Measurements from ENCODE around the gene PDE7B.

PDE7B gene

DNA sequence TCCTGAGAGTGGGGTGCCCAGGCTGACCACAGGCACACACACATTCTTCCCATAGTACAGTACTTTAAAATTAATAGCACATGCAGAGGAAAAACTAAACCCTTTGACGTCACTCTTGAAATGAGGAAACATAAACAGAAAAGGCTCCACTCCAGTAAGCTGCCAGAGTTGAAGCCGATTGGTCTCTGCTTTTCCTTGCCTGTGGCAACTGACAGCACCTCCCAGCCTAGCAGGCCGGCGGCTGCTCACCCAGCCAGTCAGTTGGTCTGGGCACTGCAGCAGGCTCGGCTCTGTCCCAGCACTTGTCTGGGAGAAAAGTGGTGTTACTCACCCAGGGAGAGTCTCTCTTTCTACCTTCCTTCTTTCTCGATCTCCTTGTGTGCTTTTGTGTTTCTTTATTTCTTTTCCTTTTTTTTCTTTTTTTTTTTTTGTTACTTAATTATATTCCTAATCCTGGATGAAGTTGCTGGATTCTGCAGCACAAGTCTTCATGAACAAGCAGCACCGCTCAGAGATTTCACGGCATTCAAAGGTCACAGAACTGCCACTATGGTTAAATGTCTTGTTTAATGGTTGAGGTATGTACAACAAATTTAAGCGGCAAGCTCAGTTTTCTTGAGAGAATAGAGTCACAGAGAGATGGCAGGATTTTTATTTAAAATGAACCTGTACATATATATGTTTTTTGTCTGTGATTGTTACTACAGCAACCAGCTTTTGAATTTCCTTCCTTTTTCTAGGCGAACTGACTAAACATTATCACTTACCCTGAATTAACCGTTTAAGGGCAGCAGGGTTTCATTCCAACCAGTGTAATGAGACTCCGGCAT lies at the start of gene PDE7B:
Gene PDE7B, plus strand, starts transcription at position 260 of the 830 bp plus-strand sequence.
- peak; percentile 94 for DNase-seq (ENCODE audit: low read depth)

DNA sequence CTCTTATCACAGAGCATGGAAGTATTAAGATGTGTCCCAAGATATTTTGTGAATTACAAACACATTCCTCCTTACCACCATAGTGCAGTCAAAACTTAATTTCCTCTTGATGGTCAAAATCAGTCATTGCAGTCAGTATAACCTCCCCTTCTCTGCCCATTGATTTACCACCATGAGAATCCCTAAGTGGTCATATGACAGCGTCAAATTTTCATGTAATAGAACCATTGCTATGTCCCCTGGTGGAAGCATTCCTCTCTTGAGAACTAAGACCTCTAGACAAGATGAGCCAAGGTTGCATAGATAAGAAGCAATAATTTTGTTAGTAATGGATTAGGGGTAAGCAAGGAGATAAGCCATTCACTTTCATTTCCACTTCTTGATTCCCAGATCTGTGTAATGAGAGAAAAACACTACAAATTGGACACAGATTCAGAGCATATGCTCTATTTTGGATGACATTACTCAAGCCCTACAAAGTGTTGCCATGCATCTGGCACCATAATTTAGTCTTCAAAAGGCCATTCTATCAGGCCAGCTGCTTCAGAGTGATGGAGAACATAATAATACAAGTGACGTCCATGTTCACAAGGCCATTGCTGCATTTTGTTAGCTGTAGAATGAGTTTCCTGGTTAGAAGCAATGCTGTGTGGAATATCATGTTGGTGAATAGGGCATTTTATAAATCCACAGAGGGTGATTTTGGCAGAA lies 49.6 kb upstream of the PDE7B start:
- no peak for DNase-seq (ENCODE audit: low read depth)

DNA sequence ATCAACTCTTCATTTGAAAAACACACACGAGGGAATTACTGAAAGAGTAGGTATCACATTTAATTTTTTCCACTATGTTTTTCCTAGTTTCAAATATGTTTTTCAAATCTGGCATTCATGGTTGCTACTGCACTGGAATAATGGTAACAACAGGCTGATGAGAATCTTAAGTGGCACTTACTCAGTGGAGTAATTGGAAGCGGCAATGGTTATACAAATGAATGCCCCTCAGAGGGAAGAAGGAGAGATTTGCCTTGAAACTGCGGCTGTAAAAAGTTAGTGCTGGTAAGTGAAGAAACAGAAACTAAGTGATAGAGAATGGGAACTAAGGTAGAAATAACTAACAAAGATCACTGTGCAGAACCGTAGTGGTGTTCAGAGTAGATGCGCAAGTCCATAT lies 41.0 kb upstream of the PDE7B start:
- no peak for DNase-seq (ENCODE audit: low read depth)

DNA sequence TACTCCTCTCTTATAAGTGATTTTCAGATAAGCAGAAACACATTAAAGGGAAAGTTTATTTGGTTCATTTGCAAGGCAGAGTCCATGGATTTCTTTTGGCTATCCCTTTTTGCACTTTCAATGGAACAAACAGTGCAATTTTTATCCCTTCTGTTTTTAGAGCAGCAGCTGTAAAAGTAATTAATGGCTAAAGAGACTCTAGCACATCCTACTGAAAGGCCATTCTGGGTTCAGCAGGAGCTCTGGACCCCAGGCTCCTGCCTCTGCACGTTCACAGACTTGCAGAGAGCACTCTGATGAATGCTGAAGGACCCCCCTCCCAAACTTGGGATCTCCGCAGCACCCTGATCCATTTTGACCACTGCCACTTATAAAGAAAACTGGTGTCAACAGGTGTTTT lies 40.3 kb upstream of the PDE7B start:
- no peak for DNase-seq (ENCODE audit: low read depth)

DNA sequence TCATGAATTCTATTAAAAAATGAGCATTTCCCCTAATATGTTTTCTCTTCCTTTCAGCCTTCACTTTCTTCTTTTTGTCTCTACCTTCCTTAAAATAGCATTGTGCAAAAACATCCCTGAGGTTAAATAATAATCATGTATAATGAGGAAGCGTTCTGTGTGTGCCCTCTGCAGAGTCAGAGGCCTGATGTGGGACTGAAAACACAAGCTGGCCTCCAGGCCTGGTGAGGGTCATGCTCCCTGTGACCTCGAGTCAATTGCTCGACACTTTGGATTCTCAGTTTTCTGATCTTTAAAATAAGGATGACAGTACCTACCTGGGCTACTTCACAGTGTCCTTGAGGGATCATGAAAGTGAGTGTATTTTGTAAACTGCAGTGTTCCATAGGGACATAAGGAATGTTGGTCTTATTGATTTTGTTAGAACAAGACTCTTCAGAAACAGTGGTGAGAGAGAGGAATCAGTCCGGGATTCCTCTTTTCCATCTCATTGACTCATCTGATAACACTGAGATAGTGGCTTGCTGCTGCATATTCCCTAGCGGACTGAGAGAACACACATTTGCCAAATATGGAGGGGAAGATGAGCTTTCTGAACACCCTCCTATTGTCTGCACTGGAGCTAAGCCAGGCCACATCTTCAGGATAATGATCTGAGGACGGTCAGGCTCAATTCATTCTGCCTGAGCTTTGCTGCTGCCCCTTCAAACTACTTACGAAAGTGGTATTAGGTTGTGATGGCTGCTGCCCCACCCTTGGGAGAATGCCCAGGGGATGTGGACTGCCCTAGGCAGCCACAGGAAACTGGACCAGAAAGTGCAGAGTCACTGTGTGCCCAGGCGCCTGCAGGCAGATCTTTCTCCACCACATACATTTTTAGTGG lies 39.6 kb upstream of the PDE7B start:
- DNase-seq (ENCODE audit: low read depth) = no peak

DNA sequence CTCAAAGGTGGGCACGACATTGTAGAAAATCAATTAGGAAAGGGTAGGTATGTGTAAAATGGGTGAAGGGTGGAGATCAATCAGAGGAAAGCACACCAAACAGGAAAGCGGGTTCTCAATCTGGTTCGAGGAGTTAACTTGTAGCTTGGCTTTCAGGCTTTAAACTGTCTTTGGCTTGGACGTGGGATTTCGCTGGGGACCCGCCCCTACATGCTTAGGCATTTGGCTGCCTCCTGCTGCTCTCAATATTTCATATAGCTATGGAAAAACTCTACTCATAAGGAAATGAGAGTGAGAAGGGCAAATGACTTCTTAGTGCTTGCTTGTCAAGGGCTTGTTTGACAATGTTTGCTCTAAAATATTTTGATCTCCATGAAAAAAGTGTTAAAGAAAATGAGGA lies 38.1 kb upstream of the PDE7B start:
- no peak for DNase-seq (ENCODE audit: low read depth)

DNA sequence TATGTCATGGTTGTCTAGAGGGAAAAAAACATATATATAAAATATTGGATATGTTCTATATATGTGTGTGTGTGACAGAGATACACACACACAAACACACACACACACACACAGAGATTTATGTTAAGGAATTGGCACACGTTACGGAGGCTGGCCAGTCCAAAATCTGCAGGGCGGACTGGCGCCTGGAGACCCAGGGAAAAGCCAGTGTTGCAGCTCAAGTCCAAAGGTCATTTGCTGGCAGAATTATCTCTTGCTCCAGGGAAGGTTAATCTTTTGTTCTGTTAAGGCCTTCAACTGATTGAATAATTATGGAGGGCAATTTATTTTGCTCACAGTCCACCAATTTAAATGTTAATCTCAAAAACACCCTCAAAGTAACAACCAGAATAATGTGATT lies 37.5 kb upstream of the PDE7B start:
- DNase-seq (ENCODE audit: low read depth) = no peak

DNA sequence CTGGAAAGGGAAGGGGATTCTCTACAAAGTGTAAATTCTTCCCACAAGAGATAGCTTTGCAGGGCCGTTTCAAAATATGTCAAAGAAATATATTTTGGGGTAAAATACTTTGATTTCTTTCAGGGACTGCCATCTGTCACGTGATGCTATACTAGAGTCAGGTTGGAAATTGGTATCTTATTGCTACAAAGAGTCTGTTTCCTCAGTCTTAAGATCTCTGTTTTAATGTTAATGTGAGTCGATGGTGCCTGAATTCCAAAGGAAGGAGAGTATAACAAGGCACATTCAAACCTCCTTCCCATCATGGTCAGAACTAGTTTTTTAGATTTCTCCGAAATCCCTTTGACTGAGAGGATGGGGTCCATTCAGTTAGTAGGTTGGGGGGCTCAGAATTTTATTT lies 36.3 kb upstream of the PDE7B start:
- no peak for DNase-seq (ENCODE audit: low read depth)

DNA sequence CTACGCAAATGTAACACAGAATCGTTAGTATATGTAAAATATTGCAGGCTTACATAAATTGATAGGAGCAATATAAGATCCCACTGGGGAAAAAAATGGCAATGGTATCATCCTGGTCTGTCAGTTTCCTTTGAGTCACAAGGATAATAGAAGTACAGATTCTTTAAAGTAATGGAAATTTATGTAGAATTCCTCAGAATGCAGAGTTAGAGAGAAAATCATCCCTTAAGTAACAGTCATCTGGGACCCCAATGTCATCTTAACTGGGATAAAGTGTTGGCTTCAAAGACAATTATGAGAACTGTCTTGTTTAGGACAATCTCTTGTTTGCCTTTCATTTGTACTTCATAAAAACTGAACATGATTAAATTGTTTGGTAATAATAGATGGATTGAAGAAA lies 34.5 kb upstream of the PDE7B start:
- no peak for DNase-seq (ENCODE audit: low read depth)

DNA sequence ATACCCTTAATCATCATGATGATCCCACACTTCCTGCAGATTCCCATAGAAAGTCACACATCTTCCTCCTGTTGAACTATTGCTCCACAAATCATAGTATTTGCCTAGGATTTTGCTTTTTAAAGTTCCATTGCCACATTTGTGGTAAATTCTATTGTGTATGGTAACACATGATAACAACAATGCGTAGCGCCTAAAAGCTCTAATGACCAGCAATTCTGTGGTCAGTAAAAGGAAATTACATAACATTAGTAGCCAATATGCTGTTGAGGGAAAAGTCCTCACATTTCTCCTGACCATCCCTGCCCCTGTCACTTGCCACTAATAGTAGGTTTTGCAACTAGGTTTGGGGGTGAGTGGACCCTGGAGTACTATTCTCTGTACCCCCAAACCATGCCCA lies 31.8 kb upstream of the PDE7B start:
- no peak for DNase-seq (ENCODE audit: low read depth)

DNA sequence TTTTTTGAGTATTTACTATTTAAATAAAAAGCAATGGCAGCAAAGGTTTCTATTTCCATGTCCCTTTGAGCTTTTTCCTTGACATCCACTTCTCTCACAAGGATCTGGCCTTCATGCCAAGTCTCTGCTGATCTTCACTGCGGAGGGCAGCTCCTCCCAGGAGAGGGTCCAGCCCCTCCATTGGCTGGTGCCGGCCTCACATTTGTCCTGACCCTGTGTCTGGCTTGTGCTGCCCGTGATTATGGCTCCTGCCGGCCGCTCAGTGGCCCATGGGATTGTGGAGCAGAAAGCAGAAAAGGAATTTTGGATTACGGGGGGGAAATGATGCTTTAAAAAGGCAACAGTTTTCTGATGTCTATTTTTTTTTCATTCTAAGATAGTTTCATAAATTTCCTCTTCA lies 31.2 kb upstream of the PDE7B start:
- DNase-seq (ENCODE audit: low read depth) = no peak

DNA sequence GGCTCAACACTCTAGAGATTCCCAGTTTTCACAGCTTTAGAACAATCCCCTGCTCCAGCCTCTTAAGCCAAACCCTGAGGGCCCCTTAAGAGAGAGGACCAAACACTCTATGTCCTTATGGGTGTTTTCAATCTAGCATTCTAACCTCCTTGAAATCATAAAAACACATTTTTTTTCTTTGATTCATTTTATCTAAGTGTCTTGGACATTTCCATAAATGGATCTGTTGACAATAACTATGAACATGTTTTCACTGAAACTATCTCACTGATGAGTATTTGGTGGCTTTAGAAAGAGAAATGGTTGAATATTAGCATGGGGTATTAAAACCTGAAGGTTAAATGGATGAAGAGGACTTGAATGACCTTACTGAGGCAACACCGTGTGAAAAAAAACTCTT lies 27.6 kb upstream of the PDE7B start:
- no peak for DNase-seq (ENCODE audit: low read depth)

DNA sequence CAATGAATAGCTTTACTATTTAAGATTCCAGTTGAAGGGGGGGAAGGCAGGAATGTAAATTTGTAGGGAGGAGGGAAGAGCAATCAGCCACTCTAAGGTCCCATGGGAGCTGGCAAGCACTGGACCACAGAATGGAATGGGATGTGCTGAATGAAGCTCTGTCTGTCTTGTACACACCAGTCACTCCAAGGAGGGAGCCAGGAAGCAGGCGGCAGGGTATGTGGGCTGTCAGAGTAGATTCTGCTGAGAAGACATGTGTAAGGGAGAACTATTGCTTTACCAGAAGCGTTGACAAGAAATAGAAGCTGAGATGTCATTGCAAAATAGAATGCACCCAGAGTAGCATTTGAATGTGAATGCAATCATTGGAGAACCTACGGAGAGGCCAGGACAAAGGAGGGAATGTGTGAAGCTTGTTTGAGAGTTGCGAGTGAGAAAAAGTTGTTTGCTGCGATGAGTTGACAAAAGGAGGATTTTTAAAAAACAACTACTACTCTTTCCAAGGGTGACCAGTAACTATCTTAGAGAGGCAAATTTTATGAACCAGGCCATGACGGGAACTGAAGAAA lies 25.2 kb upstream of the PDE7B start:
- no peak for DNase-seq (ENCODE audit: low read depth)

DNA sequence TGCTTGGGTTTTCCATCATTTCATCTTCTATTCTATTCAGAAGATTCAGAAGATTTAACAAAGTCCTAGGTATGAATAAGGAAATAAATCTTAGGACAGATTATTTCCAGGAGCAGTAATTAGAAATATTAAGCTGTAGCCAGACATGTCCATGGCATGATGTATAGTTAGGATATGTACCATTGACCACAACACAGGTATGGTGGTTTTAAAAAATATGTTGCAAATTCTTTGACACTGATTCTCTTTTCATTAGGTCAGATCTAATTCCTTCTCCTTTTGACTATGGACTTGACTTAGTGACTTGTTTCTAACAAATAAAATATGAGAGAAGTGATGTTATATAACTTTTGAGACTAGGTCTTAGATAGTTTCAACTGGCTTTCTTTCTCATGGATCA lies 23.5 kb upstream of the PDE7B start:
- no peak for DNase-seq (ENCODE audit: low read depth)

DNA sequence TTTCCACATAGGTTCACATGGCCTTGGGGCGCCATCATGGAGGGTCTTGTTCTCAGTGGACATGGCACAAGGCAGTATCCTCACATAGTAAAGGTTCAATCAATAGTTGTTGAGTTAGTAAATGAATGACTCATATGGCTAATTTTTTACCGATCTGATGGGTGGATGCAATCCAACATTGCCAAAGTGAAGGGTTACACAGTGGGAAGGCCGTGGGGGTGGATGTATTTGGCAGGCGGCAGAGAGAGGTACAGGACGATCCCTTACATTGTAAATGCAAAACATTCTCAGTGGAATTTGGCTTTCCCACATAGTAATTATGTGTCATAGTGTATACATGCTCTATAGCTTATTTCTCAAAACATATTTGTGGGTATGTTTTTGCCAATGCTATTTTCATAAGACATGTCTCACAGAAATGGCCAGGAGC lies 21.0 kb upstream of the PDE7B start:
- DNase-seq (ENCODE audit: low read depth) = no peak

DNA sequence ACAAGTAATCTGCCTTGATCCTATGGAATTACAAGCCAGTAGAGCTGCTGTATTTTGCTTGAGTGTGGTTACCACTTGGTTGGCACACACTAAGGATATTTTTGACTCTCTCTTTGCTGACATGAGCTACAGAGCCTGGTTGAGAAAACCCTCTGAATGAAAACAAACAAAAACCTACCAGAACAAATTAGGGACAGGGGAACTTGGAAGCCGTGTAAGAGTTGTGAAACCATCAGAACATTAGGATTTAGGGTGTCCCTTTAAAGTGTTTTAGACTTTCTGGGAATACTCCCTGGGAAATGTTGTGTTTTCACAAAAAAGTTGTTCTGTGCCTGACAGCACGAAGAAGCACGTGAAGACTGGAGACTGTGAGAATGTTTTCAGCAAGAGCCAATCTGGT lies 20.5 kb upstream of the PDE7B start:
- no peak for DNase-seq (ENCODE audit: low read depth)

DNA sequence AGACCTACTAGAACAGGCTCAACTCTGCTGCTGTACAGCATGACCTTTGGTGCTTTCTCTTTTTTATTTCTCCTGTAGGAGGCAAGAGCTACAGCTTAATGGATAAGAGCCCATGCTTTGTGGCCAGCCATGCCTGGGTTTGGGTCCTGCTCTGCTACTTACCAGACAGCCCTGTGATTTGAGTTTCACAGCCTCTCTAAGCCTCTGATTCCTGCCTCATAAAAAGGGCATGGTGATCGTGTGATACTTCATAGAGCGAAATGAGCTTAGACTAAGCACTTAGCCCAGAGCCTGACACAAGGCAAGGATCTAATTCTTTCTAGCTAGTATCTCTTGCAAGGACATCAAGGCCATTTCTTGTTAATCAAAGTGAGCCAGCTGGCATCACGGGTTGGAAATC lies 19.3 kb upstream of the PDE7B start:
- DNase-seq (ENCODE audit: low read depth) = no peak

DNA sequence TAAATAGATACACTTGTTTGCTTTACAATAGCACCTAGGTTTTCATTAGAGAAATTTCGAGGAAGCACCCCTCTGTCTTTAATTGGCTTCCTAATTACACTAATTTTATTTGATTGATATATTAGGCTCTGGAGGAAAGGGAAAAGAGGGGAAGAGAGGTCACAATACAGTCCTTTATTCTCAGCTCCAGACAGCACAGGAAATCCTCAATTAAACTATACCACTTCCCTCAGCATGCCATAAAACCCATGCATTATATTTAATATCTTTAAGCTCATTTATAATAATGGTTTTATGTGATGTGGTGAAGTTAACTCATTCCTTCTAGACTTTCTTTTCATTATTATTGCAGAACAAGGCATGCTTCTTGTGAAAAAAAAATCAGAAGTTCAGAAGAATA lies 17.7 kb upstream of the PDE7B start:
- no peak for DNase-seq (ENCODE audit: low read depth)

DNA sequence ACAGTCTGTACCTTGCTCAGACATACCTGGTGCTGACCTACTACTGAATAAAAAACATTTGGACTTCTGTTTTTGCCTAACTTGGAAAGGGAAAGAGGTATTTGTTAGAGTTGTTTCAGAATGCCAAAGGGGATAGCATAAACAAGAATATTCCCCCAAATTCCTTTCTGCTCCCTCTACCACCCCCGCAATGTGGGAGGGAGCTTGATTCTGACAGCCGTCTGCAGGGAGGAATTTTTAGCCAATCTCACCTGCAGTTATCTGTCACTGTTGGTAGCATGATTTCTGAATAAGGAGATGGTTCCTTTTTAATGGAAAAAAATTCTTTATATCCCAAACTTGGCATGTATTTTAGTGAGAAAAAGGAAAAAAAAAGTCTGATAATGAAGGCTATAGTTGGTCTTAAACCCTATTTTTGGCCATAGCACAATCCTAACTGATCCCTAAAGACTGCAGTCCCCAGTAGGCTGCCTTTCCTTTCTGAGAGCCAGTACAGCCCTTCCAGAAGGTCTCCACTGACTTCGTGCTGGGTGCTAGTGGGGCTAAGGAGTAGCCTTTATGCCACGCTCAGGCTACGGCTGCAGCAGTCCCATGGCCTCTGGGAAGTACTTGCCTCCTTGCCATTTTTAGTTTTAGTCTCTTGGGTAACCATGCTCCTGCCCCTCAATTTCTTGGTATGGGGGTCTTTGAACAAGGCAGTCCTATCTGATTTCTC lies 13.6 kb upstream of the PDE7B start:
- DNase-seq (ENCODE audit: low read depth) = no peak

DNA sequence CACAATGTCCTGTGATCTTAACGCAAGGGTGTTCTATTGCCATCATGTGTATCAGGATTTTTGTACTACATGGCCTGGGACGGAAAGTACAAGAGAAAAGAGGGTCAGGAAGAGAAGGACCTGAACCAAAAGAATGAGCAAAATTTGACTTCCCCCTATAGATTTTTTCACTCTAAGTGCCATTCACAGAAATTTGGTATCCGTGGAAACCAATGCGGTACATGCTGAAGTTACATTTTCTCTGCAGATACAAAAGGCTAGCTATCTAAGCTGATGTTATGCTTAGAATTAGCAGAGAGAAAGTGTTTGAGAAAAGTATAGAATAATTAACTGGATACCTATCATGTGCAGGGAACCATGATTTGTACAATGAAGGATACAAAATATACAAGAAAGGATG lies 12.4 kb upstream of the PDE7B start:
- DNase-seq (ENCODE audit: low read depth) = no peak

DNA sequence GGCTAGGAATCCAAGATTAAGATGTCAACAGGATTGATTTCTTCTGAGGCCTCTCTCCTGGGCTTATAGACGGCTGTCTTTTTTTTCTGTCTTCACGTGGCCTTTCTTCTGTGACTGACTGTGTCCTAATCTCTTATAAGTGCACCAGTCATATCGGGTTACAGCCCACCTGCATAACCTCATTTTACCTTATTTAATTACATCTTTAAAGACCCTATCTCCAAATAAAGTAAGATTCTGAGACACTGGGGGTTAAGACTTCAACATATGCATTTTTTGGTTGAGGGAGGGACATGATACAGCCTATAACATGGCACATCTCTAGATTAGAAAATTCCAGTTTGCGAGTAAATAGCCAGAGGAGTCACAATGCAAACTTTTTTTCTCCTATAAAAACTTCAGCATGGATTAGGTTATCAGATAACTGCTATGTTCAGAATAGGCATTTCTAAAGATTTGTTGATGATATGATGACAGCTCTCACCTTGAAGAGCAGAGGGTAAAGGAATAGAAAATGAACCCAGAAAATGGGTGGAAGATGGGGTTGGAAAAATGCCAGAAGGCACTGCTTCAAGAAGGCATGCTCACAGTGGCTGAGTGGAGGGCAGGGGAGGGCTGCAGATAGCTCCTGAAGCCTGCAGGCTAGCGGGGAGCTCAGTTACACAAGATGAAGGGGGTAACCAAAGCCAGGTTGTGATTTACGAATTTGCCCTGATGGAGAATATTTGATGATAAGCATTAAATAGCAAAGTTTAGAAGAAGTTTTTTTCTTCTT lies 8.7 kb upstream of the PDE7B start:
- no peak for DNase-seq (ENCODE audit: low read depth)

All from GM04504 (cell line).